Activated naive CD4-positive, alpha-beta T cell treated with anti-CD3 and anti-CD28 coated beads, Interleukin-2, amount 50 U/mL, for 72 hours (primary cell): Measurements from ENCODE around the gene ZNF771. TPM values are rescaled to one million over a fixed set of nuclear protein-coding genes. Genes with fewer than 3 reads are reported as not detected.
"Not testable (repeated sequence)": the region's sequence is repeated elsewhere in the genome, so short reads cannot be mapped to it uniquely, and the experiment has no call there.

ENCODE experiments used
- ATAC-seq, 2 donors: fragments of 150-1000 bp; cut with Tn5 transposase; 2 replicates each; pipeline ENCODE4 v1.10.0; 2021; ENCODE audit warnings: mild to moderate bottlenecking in 2 of 2, moderate library complexity in 2 of 2
- DNase-seq, 2 donors: peaks; one replicate each; pipeline ENCODE4 v3.0.0; 2021 to 2022; ENCODE audit warnings: low spot score in 2 of 2
- H3K27ac Mint-ChIP-seq, 2 donors: one replicate each; pipeline ENCODE4 v1.8.0; 2022; ENCODE audit warnings: mild to moderate bottlenecking in 2 of 2, mixed read lengths in 2 of 2
- H3K36me3 Mint-ChIP-seq, 2 donors: one replicate each; pipeline ENCODE4 v1.8.0; 2022; ENCODE audit warnings: mixed read lengths in 2 of 2
- H3K9me3 Mint-ChIP-seq, 2 donors: one replicate each; pipeline ENCODE4 v1.8.0; 2022; ENCODE audit warnings: mixed read lengths in 2 of 2
- total RNA-seq, 2 donors: library from RNA; stranded (reverse); gene quantifications; one replicate each; pipeline ENCODE4 v1.2.3, GENCODE V29; 2022

ZNF771 gene
- total RNA-seq, 2 donors from 2014 or later = 4.4 to 7.9 TPM

- not testable (repeated sequence) for H3K9me3 Mint-ChIP-seq, DNase-seq, H3K27ac Mint-ChIP-seq, ATAC-seq, H3K36me3 Mint-ChIP-seq
Measured at GRCh38 chr16:30461426-30461825, 54.0 kb downstream of the ZNF771 start.

- Mint-ChIP-seq H3K27ac (peak overlapping the region in 1 of 2 donors; percentile 87), H3K9me3 (no peaks in the 10 kb centered on the region), H3K36me3 (no peaks in the 10 kb centered on the region)
- ATAC-seq (no peak), DNase-seq (no peak)
Measured at GRCh38 chr16:30464078-30464477, 56.7 kb downstream of the ZNF771 start.

Other genes with a start within 250 kb of the ZNF771 start
- 1,000 to 10,000 TPM in 1 of 2 donors, 100 to 1,000 TPM in 1; 672 to 1,124 TPM for gene CORO1A, start 224.0 kb upstream of the ZNF771 start, total RNA-seq
- gene BOLA2B, start 213.9 kb upstream of the ZNF771 start, total RNA-seq = 100 to 1,000 TPM; 158 to 173 TPM
- 10 to 100 TPM; 46.4 to 84.7 TPM for gene SLX1A, start 213.7 kb upstream of the ZNF771 start, total RNA-seq
- gene SULT1A3, start 208.4 kb upstream of the ZNF771 start, total RNA-seq = 10 to 100 TPM; 18.0 to 31.9 TPM
- gene NPIPB13, start 159.1 kb upstream of the ZNF771 start, total RNA-seq = 10 to 100 TPM; 16.4 to 23.5 TPM
- gene CD2BP2, start 52.3 kb upstream of the ZNF771 start, total RNA-seq = 10 to 100 TPM; 57.3 to 64.4 TPM
- gene TBC1D10B, start 37.1 kb upstream of the ZNF771 start, total RNA-seq = 10 to 100 TPM; 52.5 to 69.5 TPM
- 1 to 10 TPM in 1 of 2 donors, under 1 TPM in 1; 0.97 to 1.2 TPM for gene MYL11, start 32.8 kb upstream of the ZNF771 start, total RNA-seq
- 100 to 1,000 TPM; 161 to 208 TPM for gene SEPTIN1, start 25.0 kb upstream of the ZNF771 start, total RNA-seq
- 10 to 100 TPM in 1 of 2 donors, 1 to 10 TPM in 1; 7.6 to 10.9 TPM for gene ZNF48, start 12.2 kb upstream of the ZNF771 start, total RNA-seq
- 100 to 1,000 TPM in 1 of 2 donors, 10 to 100 TPM in 1; 53.1 to 113 TPM for gene DCTPP1, start 22.4 kb downstream of the ZNF771 start, total RNA-seq
- 10 to 100 TPM; 54.8 to 62.7 TPM for gene SEPHS2, start 38.3 kb downstream of the ZNF771 start, total RNA-seq
- gene ITGAL, start 65.1 kb downstream of the ZNF771 start, total RNA-seq = 100 to 1,000 TPM; 297 to 390 TPM
- gene ZNF768, start 119.0 kb downstream of the ZNF771 start, total RNA-seq = 1 to 10 TPM; 2.3 to 9.3 TPM
- 1 to 10 TPM; 4.5 to 8.2 TPM for gene ZNF747, start 127.3 kb downstream of the ZNF771 start, total RNA-seq
- 10 to 100 TPM; 11.1 to 11.6 TPM for gene ZNF764, start 150.8 kb downstream of the ZNF771 start, total RNA-seq
- gene ZNF688, start 164.1 kb downstream of the ZNF771 start, total RNA-seq = 1 to 10 TPM; 7.2 TPM
- gene ZNF785, start 178.1 kb downstream of the ZNF771 start, total RNA-seq = 10 to 100 TPM; 10.8 to 22.1 TPM
- 10 to 100 TPM; 11.6 to 13.7 TPM for gene ZNF689, start 202.8 kb downstream of the ZNF771 start, total RNA-seq
- 100 to 1,000 TPM; 103 to 111 TPM for gene PRR14, start 243.4 kb downstream of the ZNF771 start, total RNA-seq